Activated B cell treated with CpG ODN at 0.5 μM for 24 hours (primary cell): Measurements from ENCODE around the gene MYOF. TPM values are rescaled to one million over a fixed set of nuclear protein-coding genes. Genes with fewer than 3 reads are reported as not detected.
"Not testable (repeated sequence)": the region's sequence is repeated elsewhere in the genome, so short reads cannot be mapped to it uniquely, and the experiment has no call there.

ENCODE experiments used
- ATAC-seq: fragments of 200-7000 bp; cut with Tn5 transposase; one replicate; pipeline ENCODE4 v1.10.0; 2021; ENCODE audit warnings: low read depth, mild to moderate bottlenecking, moderate library complexity
- CTCF ChIA-PET: fragments of 350-600 bp; sonication (Branson Sonifier 250); formaldehyde crosslinking; loops from one replicate; lab custom pipeline; 2021; ENCODE audit warnings: antibody characterized with exemption; lab: Charles Lee
- POLR2A ChIA-PET: fragments of 350-600 bp; sonication (Branson Sonifier 250); formaldehyde crosslinking; loops from one replicate; lab custom pipeline; 2021; ENCODE audit warnings: antibody characterized with exemption; lab: Charles Lee
- DNase-seq: peaks from one replicate; pipeline ENCODE4 v3.0.0; 2022
- H3K27ac Mint-ChIP-seq: one replicate; pipeline ENCODE4 v1.8.0; 2020; ENCODE audit warnings: mixed read lengths
- H3K27me3 Mint-ChIP-seq: one replicate; pipeline ENCODE4 v1.8.0; 2021; ENCODE audit warnings: mixed read lengths
- H3K36me3 Mint-ChIP-seq: one replicate; pipeline ENCODE4 v1.8.0; 2021; ENCODE audit warnings: low read depth, mixed read lengths
- H3K4me1 Mint-ChIP-seq: one replicate; pipeline ENCODE4 v1.8.0; 2021; ENCODE audit warnings: mixed read lengths
- H3K4me3 Mint-ChIP-seq: one replicate; pipeline ENCODE4 v1.8.0; 2020; ENCODE audit warnings: mild to moderate bottlenecking, mixed read lengths
- H3K9me3 Mint-ChIP-seq: one replicate; pipeline ENCODE4 v1.8.0; 2020; ENCODE audit warnings: mixed read lengths
- intact Hi-C: fragments of 100-400 bp; cut with micrococcal nuclease; formaldehyde crosslinking; loops from one replicate; pipeline ENCODE4 v1.15.1; 2024
- total RNA-seq: library from RNA; stranded (reverse); gene quantifications from 2 replicates; pipeline ENCODE4 v1.2.3, GENCODE V29; 2022
- TF ChIP-seq, protein P1 (sequence below): fragments of 200-600 bp; IDR thresholded peaks from one replicate; pipeline ENCODE4 v1.8.0; 2022; ENCODE audit warnings: antibody characterized with exemption, mild to moderate bottlenecking

Gene MYOF
- total RNA-seq, 1 donor from 2014 or later: 0.09 TPM

DNA sequence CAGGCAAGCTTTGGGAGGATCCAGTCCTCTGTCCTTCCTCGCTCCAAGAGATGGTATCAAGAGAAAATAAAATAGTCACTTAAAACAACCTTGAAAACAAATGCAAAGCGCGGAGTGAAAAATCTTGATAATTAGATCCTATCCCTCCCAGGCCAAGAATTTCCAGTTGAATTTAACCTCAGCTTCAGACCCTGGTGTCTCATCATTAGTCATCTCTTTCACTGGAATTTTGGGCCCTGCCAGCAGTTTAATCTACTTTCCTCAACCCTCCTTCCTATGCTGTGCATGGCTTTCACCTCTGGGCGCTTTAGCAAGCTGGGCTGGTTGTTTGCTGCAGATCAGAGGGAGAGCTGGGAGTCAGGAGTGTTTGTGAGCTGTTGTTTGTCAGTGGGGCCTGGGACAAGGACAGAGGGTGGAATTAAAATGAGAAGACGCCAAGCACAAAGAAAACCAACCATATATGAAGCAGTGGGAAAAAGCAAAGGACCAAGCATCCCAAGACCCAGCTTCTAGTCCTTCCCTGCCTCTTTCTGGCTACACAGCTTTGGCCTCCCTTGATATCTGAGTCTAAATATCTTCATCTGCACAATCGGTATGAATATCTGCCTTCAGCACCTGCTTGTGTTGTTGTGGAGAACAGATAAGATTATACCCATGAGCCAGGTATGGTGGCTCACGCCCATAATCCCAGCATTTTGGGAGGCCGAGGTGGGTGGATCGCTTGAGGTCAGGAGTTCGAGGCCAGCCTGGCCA, 13.5 kb downstream of the MYOF start:
- H3K36me3 Mint-ChIP-seq: no peaks in the 10 kb centered on the region
- H3K9me3 Mint-ChIP-seq: no peaks in the 10 kb centered on the region
- DNase-seq (no peak), ATAC-seq (no peak)
- H3K27me3 Mint-ChIP-seq: no peaks in the 10 kb centered on the region
- no peak overlapping the region for H3K4me3 Mint-ChIP-seq
- peaks cover 3% of the 10 kb centered on the region for H3K4me1 Mint-ChIP-seq
- intact Hi-C loops: no loop called here
- ChIA-PET CTCF (interaction anchor here (1.9 kb wide), 1 partner anchor 92 kb away, joined by 7 read pairs; no protein-coding TSS in a partner anchor), POLR2A (no interaction called here)
- TF ChIP-seq, protein P1, sequence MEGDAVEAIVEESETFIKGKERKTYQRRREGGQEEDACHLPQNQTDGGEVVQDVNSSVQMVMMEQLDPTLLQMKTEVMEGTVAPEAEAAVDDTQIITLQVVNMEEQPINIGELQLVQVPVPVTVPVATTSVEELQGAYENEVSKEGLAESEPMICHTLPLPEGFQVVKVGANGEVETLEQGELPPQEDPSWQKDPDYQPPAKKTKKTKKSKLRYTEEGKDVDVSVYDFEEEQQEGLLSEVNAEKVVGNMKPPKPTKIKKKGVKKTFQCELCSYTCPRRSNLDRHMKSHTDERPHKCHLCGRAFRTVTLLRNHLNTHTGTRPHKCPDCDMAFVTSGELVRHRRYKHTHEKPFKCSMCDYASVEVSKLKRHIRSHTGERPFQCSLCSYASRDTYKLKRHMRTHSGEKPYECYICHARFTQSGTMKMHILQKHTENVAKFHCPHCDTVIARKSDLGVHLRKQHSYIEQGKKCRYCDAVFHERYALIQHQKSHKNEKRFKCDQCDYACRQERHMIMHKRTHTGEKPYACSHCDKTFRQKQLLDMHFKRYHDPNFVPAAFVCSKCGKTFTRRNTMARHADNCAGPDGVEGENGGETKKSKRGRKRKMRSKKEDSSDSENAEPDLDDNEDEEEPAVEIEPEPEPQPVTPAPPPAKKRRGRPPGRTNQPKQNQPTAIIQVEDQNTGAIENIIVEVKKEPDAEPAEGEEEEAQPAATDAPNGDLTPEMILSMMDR: no peak
- H3K27ac Mint-ChIP-seq: no peak overlapping the region

DNA sequence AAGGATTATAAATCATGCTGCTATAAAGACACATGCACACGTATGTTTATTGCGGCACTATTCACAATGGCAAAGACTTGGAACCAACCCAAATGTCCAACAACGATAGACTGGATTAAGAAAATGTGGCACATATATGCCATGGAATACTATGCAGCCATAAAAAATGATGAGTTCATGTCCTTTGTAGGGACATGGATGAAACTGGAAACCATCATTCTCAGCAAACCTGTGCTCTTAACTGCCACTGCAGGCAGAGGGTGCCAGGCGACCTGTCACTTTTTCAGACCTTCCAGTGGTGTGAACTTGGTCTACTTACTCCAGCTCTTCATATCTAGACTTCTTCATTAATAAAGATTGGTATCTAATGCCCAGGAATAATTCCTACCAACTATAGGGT, 14.5 kb downstream of the MYOF start:
- H3K9me3 Mint-ChIP-seq, H3K4me3 Mint-ChIP-seq, H3K36me3 Mint-ChIP-seq, ATAC-seq, intact Hi-C loops, H3K4me1 Mint-ChIP-seq, POLR2A ChIA-PET, DNase-seq, H3K27me3 Mint-ChIP-seq, H3K27ac Mint-ChIP-seq: not testable (repeated sequence)
- CTCF ChIA-PET: interaction anchor here (1.9 kb wide), 1 partner anchor 91 kb away, joined by 7 read pairs; no protein-coding TSS in a partner anchor

DNA sequence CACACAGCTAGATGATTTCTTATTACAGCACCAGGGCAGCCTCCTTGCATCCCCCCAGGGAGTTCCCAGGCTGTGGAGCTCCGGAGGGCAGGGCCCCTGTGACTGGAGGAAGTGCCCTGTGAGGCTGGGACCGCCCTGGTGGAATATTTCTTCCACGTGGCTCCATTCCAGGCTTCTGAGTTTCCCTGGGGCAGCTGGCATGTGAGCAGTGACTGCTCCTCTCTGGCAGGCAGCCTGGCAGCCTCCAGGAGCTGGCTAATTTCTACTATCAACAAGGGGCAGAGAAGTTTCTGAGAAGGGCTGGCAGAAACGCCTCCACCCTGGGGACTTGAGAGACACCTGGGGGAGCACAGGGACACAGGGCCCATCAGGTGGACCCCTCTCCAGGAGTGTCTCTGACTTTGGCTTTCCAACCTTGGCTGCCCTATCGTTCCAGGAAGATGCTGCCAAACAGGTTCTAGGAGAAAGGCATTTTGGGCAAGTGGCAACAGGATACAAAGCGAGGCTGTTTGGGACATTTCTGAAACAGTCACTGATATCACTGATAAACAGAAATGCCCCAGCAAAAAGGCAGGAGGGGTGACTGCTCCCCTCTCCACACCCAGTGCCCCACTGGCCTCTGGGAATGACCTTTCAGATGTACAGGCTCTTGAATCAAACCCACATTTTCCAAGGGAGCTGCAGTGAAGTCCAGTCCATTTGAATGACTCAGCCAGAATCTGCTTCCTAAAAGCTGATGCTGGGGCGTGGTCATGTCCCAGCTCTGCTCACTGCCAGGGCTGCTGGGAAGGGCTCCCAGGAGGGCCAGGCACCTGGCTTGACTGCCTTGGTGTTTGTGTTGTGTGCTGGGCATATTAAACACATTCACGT, 16.1 kb downstream of the MYOF start:
- POLR2A ChIA-PET: no interaction called here
- CTCF ChIA-PET: no interaction called here
- H3K36me3 Mint-ChIP-seq: no peaks in the 10 kb centered on the region
- no peaks in the 10 kb centered on the region for H3K9me3 Mint-ChIP-seq
- DNase-seq (no peak), ATAC-seq (no peak)
- H3K4me3 Mint-ChIP-seq: no peak overlapping the region
- intact Hi-C loops: no loop called here
- H3K4me1 Mint-ChIP-seq: peaks cover 18% of the 10 kb centered on the region
- H3K27me3 Mint-ChIP-seq: no peaks in the 10 kb centered on the region
- H3K27ac Mint-ChIP-seq: no peak overlapping the region
- TF ChIP-seq, protein P1: no peak

DNA sequence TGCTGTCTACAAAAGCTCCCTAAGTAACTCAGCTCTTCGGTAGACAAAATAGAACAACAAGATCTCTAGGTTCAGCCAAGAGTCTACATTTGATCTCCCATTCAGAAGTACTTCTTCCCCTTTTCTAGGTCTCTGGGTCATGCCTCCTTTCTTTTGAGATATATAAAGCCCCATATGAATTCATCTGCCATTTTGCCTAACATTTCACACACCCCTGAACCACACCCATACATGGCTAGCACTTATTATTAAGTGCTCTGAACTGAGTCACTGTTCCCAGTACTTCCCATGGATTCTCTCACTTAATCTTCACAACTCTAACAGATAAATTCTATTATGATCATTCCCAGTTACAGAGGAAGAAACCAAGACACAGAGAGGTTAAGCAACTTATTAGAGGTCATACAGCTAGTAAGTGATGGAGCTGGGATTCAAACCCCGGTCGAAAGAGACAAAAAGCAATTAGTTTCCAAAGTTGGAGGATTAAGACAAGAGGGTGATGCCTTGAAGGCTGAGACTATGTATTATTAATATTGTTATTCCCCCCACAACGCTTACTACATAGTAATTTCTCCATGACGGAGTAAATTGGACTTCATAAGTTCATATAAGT, 17.3 kb downstream of the MYOF start:
- no peak overlapping the region for H3K27ac Mint-ChIP-seq
- CTCF ChIA-PET: interaction anchor here (1.2 kb wide), 1 partner anchor 18 kb away, joined by 4 read pairs; the partner anchor contains the start of gene MYOF
- no peak overlapping the region for H3K4me3 Mint-ChIP-seq
- no peaks in the 10 kb centered on the region for H3K36me3 Mint-ChIP-seq
- no peaks in the 10 kb centered on the region for H3K9me3 Mint-ChIP-seq
- intact Hi-C loops: no loop called here
- POLR2A ChIA-PET: no interaction called here
- TF ChIP-seq, protein P1: no peak
- no peaks in the 10 kb centered on the region for H3K27me3 Mint-ChIP-seq
- DNase-seq: no peak
- ATAC-seq: no peak
- peaks cover 18% of the 10 kb centered on the region for H3K4me1 Mint-ChIP-seq

DNA sequence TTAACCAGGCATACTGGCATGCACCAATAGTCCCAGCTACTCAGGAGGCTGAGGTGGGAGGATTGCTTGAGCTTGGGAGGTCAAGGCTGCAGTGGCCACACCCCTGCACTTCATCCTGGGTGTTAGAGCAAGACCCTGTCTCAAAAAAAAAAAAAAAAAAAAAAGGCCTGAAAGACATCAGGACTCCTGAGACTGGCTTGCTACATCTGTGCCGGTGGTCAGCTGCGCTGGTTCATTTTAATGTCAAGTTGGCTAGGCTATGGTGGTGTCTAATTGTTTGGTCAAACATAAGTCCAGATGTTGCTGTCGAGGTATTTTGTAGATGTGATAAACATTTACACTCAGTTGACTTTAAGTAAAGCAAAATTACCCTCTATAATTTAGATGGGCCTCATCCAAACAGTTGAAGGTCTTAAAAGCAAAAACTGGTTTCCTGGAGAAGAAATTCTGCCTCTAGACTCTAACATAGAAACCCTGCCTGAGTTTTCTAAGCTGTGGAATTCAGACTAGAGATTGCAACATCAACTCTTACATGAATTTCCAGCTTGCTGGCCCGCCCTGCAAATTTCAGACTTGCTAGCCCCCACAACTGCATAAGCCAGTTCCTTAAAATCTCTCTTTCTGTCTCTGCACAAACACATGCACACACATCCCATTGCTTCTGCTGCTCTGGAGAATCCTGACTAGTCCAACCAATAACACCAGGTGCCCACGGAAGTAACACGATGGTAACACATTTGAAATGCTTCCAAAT, 18.2 kb downstream of the MYOF start:
- Mint-ChIP-seq H3K4me1 (peaks cover 18% of the 10 kb centered on the region), H3K4me3 (no peak overlapping the region), H3K27ac (no peak overlapping the region), H3K9me3 (no peaks in the 10 kb centered on the region), H3K27me3 (no peaks in the 10 kb centered on the region), H3K36me3 (no peaks in the 10 kb centered on the region)
- intact Hi-C loops: no loop called here
- no peak for DNase-seq
- ChIA-PET POLR2A (no interaction called here), CTCF (interaction anchor here (1.2 kb wide), 1 partner anchor 19 kb away, joined by 4 read pairs; the partner anchor contains the start of gene MYOF)
- no peak for ATAC-seq
- TF ChIP-seq, protein P1: no peak
